ES-I3 (cell line): Measurements from ENCODE around the gene GNG4.
"Not testable (repeated sequence)": the region's sequence is repeated elsewhere in the genome, so short reads cannot be mapped to it uniquely, and the experiment has no call there.

Experiments
- H3K36me3 ChIP-seq: 2 replicates; pipeline ENCODE4 v1.6.1; 2013; ENCODE audit warnings: mild to moderate bottlenecking, low read length, control low read depth, moderate library complexity; ENCODE audit not compliant: insufficient read depth
- H3K4me1 ChIP-seq: 2 replicates; pipeline ENCODE4 v1.6.1; 2013; ENCODE audit warnings: mild to moderate bottlenecking, control low read depth, low read length; ENCODE audit not compliant: insufficient read depth
- H3K9ac ChIP-seq: 2 replicates; pipeline ENCODE4 v1.6.1; 2013; ENCODE audit warnings: low read depth, mild to moderate bottlenecking, low read length, moderate library complexity
- H3K9me3 ChIP-seq: 2 replicates; pipeline ENCODE4 v1.6.1; 2013; ENCODE audit warnings: mild to moderate bottlenecking, low read length, moderate library complexity; ENCODE audit not compliant: control insufficient read depth, insufficient read depth

GNG4 gene

DNA sequence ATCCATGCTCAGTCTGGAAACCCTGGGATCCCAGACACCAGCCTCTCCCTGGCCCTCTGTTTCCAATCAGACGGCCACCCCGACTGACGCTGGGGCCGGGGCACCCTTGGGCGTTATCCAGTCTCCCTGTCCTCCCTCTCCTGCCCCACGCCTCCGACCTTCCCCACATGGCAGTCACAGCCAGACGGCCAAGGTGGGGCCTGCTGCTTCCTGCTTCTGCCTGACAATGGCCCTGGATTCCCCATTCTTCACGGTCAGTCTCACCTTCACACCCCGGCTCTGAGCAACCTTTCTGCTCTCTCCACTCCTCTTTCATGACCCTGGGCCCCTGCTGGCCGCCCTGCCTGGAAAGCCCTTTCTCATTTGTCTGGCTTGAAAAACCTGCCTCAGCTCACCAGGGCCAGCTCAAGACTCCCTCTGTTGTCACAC is 6.6 kb downstream of the GNG4 start:
- Histone ChIP-seq H3K36me3 (no peaks in the 10 kb centered on the region; the same call in 1 of the 2 replicates), H3K4me1 (peaks cover 33% of the 10 kb centered on the region), H3K9ac (no peak overlapping the region), H3K9me3 (no peaks in the 10 kb centered on the region)

DNA sequence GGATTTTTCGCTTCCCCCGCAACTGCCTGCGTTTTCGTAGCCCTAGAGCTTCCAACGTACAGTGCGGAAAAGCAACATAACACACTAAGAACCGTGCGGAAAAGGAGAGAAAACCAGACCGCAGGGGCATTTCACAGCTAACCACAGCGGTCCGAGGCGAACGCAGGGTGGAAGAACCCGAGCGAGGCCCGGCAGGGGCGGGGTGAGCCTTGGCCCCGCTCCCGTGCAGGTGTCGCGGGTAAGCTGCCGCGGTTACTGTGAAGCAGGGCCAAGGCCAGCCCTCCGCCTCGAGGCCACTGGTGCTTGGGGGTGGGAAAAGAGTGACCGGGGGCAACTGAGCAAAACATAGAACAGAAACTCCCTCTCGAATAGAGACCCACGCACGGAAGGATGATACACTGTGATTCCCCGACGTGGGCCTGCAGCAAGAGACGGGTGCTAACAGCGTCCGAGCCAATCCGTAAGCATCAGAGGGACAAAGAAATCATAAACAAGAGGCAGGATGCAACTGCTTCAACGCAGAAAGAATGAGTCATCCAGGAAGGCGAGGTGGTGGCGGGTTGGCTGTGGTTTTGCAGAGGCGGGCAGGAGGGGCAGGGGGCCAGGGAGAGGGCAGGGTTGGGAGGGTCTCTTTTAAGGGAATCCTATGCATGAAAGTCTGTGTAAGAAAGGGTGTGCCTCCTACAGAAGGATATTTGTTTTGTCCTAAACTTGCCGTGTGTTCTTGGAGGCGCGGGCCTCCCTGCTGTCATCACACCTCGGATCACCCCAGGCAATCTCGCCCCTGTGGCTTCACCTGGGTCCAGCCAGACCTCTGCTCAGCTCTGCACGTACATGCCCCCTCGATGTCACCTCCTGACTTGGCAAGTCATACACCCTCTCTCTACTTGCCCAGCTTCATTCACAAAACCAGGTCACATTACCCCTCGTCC is 7.3 kb downstream of the GNG4 start:
- no peaks in the 10 kb centered on the region for H3K9me3 ChIP-seq
- peaks cover 33% of the 10 kb centered on the region for H3K4me1 ChIP-seq
- no peaks in the 10 kb centered on the region; the same call in 1 of the 2 replicates for H3K36me3 ChIP-seq
- peak overlapping the region; percentile 28 for H3K9ac ChIP-seq

DNA sequence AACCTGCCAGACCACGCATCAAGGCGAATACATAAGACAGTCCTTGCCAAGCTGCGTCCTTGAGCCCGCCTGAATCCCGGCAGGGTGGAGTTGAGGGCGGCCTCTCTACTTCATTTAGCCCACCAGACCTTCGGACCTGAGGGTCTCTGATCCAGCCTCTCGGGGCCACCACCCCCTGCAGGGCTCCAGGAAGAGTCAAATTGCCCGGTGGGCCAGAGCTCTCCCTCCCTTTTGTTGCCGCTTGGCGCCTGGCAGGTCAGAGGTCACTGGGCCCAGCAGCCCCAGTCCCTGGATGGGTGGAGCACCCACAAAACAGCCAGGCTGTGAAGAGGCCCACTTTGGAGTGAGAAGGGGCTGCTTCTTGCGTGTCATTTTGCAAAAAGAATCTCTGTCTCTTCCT is 9.0 kb downstream of the GNG4 start:
- Histone ChIP-seq H3K4me1 (peaks cover 40% of the 10 kb centered on the region), H3K36me3 (no peaks in the 10 kb centered on the region)

DNA sequence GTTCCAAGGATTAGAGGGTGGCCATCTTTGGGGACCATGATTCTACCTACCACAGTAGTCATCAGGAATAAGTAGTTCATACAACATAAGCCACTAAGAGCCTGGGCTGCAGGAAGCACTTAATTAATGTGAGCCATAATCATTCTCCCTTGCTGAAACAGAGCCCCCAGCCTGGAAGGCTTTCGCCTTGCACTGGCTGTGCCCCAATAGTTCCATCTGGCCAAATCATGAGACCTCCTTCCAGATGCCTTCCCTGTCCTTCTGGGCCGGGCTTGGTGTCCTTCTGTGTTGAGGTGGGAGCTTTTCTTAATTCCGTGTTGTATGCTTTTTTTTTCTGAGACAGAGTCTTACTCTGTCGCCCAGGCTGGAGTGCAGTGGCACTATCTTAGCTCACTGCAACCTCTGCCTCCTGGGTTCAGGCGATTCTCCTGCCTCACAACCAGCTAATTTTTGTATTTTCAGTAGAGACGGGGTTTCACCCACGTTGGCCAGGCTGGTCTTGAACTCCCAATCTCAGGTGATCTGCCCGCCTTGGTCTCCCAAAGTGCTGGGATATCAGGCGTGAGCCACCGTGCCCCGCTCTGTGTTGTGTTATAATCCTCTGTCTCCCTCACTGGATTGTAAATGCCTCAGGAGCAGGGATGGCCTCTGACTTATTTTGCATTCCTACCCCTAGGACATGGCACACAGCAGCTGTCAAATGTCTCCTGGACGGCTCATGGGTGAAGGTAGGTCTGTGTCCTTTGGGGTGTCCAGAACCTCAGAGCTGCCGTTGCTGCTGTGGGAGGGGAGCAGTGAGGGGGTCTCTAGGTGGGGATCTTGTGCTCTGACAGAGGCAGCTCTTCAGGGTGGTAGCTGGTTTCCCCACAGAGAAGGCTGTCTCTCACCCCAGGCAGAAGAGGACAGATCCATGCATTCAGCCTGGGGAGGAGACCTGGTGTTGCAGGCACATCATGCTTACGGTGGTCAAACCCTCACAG is 10.1 kb downstream of the GNG4 start:
- H3K9me3 ChIP-seq, result no peaks in the 10 kb centered on the region
- no peak overlapping the region for H3K9ac ChIP-seq
- H3K36me3 ChIP-seq, result no peaks in the 10 kb centered on the region
- peaks cover 33% of the 10 kb centered on the region for H3K4me1 ChIP-seq

More for the DNA sequence above, 9.0 kb downstream of the GNG4 start:
- no peaks in the 10 kb centered on the region for H3K9me3 ChIP-seq
- no peak overlapping the region for H3K9ac ChIP-seq

DNA sequence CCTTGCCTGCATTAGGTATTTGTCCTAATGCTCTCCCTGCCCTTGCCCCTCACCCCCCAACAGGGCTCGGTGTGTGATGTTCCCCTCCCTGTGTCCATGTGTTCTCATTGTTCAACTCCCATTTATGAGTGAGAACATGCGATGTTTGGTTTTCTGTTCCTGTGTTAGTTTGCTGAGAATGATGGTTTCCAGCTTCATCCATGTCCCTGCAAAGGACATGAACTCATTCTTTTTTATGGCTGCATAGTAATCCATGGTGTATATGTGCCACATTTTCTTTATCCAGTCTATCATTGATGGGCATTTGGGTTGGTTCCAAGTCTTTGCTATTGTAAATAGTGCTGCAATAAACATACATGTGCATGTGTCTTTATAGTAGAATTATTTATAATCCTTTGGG is 11.0 kb downstream of the GNG4 start:
- H3K9me3 ChIP-seq, H3K9ac ChIP-seq, H3K36me3 ChIP-seq: not testable (repeated sequence)
- H3K4me1 ChIP-seq, result peaks cover 24% of the 10 kb centered on the region

DNA sequence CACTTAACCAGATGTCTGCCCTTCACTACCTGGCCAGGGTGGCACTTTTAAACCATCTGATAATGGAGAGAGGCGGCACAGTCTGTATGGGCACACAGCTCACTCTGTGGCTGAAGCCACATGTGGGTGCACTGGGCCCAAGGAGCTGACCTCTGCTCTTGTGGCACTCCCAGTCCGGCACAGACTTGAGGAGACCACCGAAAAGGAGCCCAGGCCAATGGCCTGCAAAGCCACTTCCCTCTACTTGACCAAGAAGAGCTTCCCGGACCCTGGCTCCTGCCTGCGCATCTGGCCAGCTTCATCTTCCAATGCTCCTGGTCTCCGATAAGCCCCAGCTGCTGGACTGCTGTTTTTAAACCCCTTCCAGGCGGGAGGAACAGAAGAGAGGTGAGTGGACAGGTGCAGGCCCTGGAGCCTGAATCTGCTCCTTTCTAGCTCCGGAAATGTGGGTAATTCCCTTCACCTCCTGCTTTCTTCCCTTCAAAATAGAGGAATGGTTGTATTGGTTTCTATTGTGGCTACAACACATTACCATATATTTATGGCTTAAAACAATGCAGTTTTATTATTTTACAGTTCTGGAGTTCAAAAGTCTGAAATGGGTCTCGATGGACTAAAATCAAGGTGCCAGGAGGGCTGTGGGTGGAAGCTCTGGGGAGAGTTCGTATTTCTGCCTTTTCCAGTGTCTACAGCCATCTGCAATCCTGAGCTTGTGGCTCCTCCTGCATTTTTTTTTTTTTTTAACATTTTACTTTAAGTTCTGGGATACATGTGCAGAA is 11.6 kb downstream of the GNG4 start:
- H3K9ac ChIP-seq, result no peak overlapping the region
- H3K4me1 ChIP-seq, result peaks cover 20% of the 10 kb centered on the region
- no peaks in the 10 kb centered on the region; the same call in 1 of the 2 replicates for H3K36me3 ChIP-seq
- H3K9me3 ChIP-seq, result no peaks in the 10 kb centered on the region

DNA sequence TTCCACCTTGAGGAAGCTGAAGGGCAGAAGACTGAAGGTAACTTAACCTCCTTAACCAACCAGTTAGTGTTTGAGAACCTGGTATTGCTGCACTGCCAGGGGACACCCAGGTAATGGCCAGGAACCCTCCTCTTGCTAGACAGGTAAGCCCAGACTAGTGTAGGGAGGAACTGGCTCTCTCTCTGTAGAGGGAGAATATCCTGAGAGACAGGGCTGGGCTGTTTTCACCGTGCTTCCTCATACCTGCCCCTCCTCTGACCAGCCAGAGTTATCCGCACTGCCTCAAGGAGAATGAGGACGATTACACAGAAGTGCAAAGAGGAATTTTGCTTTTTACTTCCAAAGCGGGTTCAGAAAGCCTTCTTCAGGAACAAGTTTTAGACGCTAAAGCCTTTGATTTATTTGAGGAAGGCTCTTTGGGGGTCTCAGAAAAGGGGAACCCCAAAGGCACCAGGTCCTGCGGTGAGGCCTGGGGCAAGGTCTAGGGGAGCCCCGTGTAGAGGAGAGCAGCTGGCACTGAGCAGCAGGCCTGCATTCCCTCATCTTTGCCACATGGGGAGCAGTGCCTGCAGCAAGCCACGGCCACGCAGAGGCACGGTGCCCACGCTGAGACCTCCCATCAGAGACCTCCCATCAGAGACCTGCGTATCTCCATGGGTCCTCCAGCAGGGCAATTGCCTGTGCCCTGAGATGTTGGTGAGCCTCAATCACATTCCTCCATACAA is 13.5 kb downstream of the GNG4 start:
- H3K9ac ChIP-seq, result no peak overlapping the region
- H3K9me3 ChIP-seq, result no peaks in the 10 kb centered on the region
- H3K4me1 ChIP-seq, result peaks cover 21% of the 10 kb centered on the region
- H3K36me3 ChIP-seq, result no peaks in the 10 kb centered on the region; the same call in 1 of the 2 replicates

DNA sequence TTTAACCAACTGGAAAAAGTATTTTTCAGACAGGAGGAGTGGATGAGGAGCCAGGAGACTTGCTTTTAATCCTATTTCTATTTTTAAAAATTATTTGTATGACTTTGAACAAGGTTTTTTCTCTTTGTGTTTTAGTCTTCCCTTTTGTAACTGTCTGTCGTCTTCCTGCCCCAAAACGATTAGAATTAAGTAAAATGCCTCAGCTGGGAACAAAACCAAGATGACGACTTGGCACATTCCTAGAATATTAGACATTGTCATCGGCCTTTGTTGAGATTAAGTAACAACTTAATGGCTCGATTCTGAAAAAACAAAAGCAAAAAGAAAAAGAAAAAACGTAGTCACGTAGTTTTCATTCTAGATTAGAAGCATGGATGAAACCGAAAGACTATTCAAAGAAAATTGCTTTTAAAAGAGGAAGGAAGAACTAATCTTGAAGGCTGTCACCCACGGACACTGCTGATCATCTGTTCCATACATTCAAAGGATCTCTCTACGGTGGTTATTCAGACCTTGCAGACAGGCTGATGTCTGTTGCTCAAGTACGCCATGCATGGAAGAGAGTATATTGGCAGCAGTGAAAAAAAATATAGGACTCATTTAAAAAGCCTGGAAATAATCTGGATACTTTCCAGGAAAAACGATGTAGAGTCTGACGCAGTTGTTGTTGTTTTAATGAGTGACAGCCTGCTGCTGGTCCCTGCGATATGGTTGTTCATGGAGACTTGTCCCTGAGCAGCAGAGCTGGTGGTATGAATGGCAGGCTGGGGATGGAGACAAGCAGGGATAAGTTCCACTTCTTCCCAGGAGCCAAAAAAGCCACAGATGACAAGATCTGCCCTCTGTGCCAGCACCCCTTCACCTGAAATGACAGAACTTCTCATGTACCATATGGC is 16.8 kb downstream of the GNG4 start:
- Histone ChIP-seq H3K9me3 (no peaks in the 10 kb centered on the region), H3K9ac (no peak overlapping the region), H3K4me1 (peaks cover 21% of the 10 kb centered on the region)

DNA sequence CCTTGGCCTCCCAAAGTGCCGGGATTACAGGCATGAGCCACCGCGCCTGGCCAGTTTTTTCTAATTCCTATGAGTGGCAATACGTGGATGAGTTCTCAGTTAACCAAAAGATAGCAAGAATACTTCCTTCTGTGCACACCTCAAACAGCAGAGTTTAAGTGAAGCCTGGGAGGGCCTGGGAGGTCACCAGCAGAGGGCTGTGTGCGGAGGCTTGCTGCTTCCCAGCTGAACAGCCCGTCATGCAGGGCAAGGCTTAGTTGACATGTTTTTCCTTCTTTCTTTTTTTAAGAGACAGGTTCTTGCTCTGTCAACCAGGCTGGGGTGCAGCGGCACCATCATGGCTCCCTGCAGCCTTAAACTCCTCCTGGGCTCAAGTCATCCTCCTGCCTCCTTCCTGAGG is 17.8 kb downstream of the GNG4 start:
- H3K9ac ChIP-seq, result no peak overlapping the region
- peaks cover 21% of the 10 kb centered on the region for H3K4me1 ChIP-seq
- H3K9me3 ChIP-seq, result no peaks in the 10 kb centered on the region
- no peaks in the 10 kb centered on the region; the same call in 1 of the 2 replicates for H3K36me3 ChIP-seq

More for the DNA sequence above, 16.8 kb downstream of the GNG4 start:
- H3K36me3 ChIP-seq, result no peaks in the 10 kb centered on the region; the same call in 1 of the 2 replicates

DNA sequence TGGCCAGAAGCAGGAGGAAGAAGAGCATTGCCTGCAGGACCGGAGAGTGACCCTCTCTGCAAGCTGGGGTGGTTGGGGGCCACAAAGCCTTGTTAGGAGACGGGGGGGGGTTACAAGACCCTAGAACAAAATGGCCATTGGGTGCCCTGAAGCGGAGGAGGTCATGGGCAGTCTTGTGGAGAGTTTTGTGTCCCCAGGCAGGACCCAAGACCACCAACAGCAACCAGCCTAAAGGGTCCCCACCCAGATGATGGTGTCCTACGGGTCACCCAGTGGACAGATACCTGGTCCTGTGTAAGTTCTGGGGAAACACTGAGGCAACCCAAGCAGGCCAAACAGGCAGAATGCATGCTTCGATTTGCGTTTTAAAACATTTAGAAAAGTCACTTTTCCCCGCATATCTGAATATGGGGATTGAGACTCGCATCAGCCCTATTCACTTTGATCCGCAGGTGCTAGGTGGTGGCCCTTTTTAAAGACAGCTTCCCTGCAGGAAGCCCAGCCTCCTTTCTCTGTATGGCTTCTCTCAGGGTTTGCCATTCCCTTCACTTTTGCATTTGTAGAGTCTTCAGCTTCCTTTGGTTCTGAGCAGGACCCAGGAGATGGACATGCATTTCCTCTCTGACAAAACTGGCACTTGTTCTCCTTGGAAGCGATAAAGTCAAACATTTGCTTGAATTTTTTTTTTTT is 21.1 kb downstream of the GNG4 start:
- H3K9me3 ChIP-seq, result no peaks in the 10 kb centered on the region
- H3K4me1 ChIP-seq, result peaks cover 18% of the 10 kb centered on the region
- no peaks in the 10 kb centered on the region for H3K36me3 ChIP-seq
- no peak overlapping the region for H3K9ac ChIP-seq

DNA sequence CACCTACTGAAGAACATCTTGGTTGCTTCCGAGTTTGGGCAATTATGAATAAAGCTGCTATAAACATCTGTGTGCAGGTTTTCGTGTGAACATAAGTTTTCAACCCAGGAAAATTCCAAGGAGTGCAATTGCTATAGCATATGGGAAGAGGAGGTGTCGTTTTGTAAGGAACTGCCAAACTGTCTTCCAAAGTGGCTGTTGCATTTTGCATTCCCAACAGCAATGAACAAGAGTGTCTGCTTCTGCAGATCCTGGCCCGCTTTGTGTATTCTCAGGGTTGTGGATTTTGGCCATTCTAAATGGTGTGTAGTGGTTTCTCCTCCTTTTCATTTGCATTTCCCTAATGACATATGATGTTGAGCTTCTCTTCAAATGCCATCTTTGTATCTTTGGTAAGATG is 23.8 kb downstream of the GNG4 start:
- Histone ChIP-seq H3K9me3 (no peaks in the 10 kb centered on the region), H3K4me1 (peaks cover 10% of the 10 kb centered on the region; the same call in 1 of the 2 replicates), H3K36me3 (no peaks in the 10 kb centered on the region), H3K9ac (no peak overlapping the region)

DNA sequence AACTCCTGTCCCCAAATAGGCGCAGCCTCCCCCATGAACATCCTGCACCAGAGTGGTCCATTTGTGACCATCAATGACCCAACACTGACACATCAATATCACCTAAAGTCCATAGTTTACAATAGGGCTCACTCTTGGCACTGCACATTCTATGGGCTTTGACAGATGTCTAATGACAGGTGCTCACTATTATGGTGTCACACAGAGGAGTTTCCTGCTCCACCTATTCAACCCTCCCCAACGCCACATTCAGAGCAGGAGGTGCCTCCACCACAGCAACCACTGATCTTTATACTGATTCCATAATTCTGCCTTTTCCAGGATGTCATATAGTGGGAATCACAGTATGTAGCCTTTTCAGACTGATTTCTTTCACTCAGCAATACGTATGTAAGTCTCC is 24.2 kb downstream of the GNG4 start:
- Histone ChIP-seq H3K9ac (no peak overlapping the region), H3K4me1 (peaks cover 10% of the 10 kb centered on the region; the same call in 1 of the 2 replicates), H3K9me3 (no peaks in the 10 kb centered on the region), H3K36me3 (no peaks in the 10 kb centered on the region)
